Left lung (tissue), 10 donors: ENCODE data around the gene HOXB2. TPM values are rescaled to one million over a fixed set of nuclear protein-coding genes. Genes with fewer than 3 reads are reported as not detected.
A peak's percentile ranks its signal among the peaks of the same experiment; 100 is the strongest.

ENCODE experiments used
- ATAC-seq: fragments of 200-7000 bp; cut with Tn5 transposase; one replicate; pipeline ENCODE4 v1.9.1; 2020; ENCODE audit warnings: moderate library complexity
- DNase-seq, 4 donors: peaks; one replicate each; pipeline ENCODE4 v3.0.0-alpha.2; 2013 to 2020
- H3K27ac ChIP-seq, 2 donors: fragments of 200-600 bp; sonication (generic) in 1 of 2; one replicate each; pipeline versions ENCODE4 v1.5.0 to v1.8.0; 2020 to 2021
- H3K27me3 ChIP-seq, 2 donors: fragments of 200-600 bp; sonication (generic) in 1 of 2; one replicate each; pipeline versions ENCODE4 v1.5.0 to v1.8.0; 2020 to 2021
- H3K36me3 ChIP-seq, 2 donors: fragments of 200-600 bp; sonication (generic) in 1 of 2; one replicate each; pipeline versions ENCODE4 v1.5.0 to v1.8.0; 2020 to 2021
- H3K4me1 ChIP-seq, 2 donors: fragments of 200-600 bp; one replicate each; pipeline ENCODE4 v1.8.0; 2021
- H3K4me3 ChIP-seq, 2 donors: fragments of 200-600 bp; sonication (generic) in 1 of 2; one replicate each; pipeline versions ENCODE4 v1.5.0 to v1.8.0; 2020 to 2021; ENCODE audit warnings: mild to moderate bottlenecking in 1 of 2
- H3K9me3 ChIP-seq, 2 donors: fragments of 200-600 bp; sonication (generic) in 1 of 2; one replicate each; pipeline versions ENCODE4 v1.5.0 to v1.8.0; 2020 to 2021
- intact Hi-C, 2 donors: fragments of 100-400 bp; cut with DNase I; formaldehyde crosslinking; loops; one replicate each; pipeline versions ENCODE4 v1.11.2 to v1.14.2; 2022
- polyA plus RNA-seq, 6 donors: library from polyadenylated mRNA; unstranded; fragments of 120-200 nt; gene quantifications; one replicate each; pipeline ENCODE4 v1.2.1, GENCODE V29; 2013; ENCODE audit not compliant: insufficient read length in 6 of 6
- total RNA-seq, 2 donors: library from RNA; stranded (reverse); fragmentation: NEBNext Ultra II Directional; extraction: Animal tissue kit (Norgen Biotek cat#: 25700); gene quantifications; one replicate each; pipeline ENCODE4 v1.2.1, GENCODE V29; 2021
- TF ChIP-seq, protein P1 (sequence below), 2 donors: fragments of 200-600 bp; sonication (generic) in 1 of 2; IDR thresholded peaks; one replicate each; pipeline versions ENCODE4 v1.5.0 to v1.8.0; 2021; ENCODE audit warnings: antibody characterized with exemption in 2 of 2
- donor health status: DM: no; HTN: yes; CAD: no.
- donor health status: DM: no; HTN: no; CAD: no.

HOXB2 gene
- total and polyA plus RNA-seq, 8 donors: 9.7 to 33.6 (median 24.9) TPM

DNA sequence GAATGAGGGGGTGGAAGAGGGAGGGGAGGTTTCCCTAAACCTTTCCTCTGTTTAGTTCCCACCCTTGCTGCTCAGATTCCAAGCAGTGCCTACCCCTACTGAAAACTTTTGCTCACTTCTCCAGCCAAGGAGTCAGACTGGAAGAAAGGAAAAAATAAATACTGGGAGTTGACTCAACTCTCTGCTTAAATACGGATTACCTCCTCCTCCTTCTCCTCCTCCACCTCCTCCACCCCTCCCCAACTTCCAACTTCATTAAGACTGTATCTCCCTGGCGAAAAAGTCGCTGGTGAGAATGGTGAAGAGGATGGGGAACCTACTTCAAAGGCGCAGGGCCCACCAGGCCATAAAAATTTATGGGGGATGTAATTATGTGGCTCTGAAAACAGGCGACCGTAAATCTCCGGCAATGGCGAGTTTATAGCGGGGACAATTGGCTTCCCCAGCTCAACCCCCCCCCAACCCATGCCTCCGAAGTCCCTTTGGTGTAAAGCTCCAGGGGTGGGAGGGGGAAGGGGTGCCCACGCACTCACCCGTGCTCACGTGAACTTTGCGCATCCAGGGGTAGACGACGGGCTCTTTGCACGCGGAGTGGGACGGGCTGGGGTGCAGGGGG is 32.5 kb upstream of the HOXB2 start:
- H3K36me3 ChIP-seq: no peaks in the 10 kb centered on the region
- peaks cover 62 to 100% of the 10 kb centered on the region in 2 donors for H3K27me3 ChIP-seq
- TF ChIP-seq, protein P1, sequence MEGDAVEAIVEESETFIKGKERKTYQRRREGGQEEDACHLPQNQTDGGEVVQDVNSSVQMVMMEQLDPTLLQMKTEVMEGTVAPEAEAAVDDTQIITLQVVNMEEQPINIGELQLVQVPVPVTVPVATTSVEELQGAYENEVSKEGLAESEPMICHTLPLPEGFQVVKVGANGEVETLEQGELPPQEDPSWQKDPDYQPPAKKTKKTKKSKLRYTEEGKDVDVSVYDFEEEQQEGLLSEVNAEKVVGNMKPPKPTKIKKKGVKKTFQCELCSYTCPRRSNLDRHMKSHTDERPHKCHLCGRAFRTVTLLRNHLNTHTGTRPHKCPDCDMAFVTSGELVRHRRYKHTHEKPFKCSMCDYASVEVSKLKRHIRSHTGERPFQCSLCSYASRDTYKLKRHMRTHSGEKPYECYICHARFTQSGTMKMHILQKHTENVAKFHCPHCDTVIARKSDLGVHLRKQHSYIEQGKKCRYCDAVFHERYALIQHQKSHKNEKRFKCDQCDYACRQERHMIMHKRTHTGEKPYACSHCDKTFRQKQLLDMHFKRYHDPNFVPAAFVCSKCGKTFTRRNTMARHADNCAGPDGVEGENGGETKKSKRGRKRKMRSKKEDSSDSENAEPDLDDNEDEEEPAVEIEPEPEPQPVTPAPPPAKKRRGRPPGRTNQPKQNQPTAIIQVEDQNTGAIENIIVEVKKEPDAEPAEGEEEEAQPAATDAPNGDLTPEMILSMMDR (IDR thresholded peaks at IDR 0.05): no peak
- peaks cover 3 to 42% of the 10 kb centered on the region in 2 donors for H3K4me1 ChIP-seq
- DNase-seq (no peak), ATAC-seq (no peak)
- peak overlapping the region; percentile 29 to 46 for H3K4me3 ChIP-seq
- intact Hi-C loops: no loop called here
- no peaks in the 10 kb centered on the region for H3K9me3 ChIP-seq
- H3K27ac ChIP-seq: peak overlapping the region; percentile 72 to 95

DNA sequence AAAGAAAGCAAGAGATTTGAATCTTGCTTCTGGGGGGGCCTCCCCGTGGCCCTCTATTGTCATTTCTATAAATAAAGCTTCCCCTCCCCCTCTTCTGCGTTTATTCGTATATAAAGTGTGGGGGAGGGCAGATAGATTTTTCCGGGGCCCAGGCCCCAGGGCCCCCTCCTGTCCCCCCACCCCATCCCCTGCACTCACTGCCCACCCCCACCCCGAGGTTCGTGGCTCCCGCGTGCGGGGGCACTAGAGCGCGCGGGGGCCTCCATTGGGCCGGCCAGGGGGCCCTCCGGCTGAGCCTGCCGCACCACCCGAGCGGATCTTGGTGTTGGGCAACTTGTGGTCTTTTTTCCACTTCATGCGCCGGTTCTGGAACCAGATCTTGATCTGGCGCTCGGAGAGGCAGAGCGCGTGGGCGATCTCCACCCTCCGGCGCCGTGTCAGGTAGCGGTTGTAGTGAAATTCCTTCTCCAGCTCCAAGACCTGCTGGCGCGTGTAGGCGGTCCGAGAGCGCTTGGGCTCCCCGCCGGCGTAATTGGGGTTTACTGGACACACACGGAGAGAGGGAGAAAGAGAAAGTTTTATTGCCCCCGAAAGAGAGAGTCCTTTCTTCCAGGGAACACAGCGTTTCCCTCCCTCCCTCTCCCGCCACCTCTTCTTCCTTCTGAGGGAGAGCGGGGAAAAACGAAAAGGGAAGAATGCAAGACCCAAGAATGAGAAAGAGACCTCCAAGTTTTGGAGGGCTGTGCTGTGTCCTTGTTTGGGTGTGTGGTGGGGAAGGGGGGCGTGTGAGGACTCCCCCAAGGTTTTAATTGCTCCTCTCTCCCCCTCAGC is 31.8 kb upstream of the HOXB2 start:
- DNase-seq: no peak
- intact Hi-C loops: no loop called here
- Histone ChIP-seq H3K36me3 (no peaks in the 10 kb centered on the region), H3K4me3 (peak overlapping the region; percentile 29 to 46), H3K27me3 (peaks cover 55 to 100% of the 10 kb centered on the region in 2 donors), H3K9me3 (no peaks in the 10 kb centered on the region), H3K27ac (peak overlapping the region; percentile 72 to 95), H3K4me1 (peaks cover 3 to 34% of the 10 kb centered on the region in 2 donors)
- no peak for ATAC-seq
- TF ChIP-seq, protein P1 (IDR thresholded peaks at IDR 0.05): no peak

DNA sequence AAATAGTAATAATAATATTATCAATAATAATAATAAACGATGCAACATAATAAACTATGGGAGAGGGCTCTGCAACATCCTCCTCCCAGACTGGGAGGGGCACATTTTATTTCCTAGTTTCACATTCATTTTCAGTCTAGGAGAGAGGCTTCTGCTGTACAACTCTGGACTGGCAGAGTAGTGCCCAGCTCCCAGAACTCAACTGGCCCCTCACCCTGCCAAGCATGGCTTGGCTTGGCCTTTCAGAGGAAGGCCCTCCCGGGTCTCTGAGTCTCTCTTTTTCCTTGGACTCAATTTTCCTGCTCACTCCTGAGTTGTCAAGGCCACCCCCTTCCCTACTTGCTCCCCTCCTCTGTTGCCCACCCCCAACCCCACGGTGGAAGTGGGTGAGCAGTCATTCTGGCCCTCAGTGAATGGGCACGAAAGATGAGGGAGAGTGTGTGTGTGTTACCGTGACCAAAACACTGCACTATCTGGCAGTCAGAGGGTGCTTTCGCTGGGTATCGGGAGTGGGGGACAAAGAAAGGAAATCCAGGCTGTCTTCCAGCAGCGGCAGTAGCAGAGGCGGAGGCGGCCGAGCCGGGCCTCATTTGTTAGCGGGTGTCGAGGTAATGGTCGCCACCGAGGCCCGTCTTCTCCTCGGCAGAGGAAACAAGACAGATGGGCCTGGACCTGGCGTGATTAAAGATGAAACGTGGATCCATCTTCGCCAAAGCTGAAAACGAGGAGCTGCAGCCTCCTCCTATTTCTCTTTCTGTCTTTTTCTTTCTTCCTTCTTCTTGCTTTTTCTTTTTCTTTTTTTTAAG is 31.0 kb upstream of the HOXB2 start:
- peaks cover 47 to 100% of the 10 kb centered on the region in 2 donors for H3K27me3 ChIP-seq
- peak overlapping the region; percentile 72 to 95 for H3K27ac ChIP-seq
- no peak for ATAC-seq
- H3K4me1 ChIP-seq: peaks cover 3 to 31% of the 10 kb centered on the region in 2 donors
- intact Hi-C loops: no loop called here
- H3K36me3 ChIP-seq: no peaks in the 10 kb centered on the region
- DNase-seq: no peak
- TF ChIP-seq, protein P1 (IDR thresholded peaks at IDR 0.05): no peak
- peak overlapping the region in 1 of 2 donors; percentile 46 for H3K4me3 ChIP-seq
- no peaks in the 10 kb centered on the region for H3K9me3 ChIP-seq

DNA sequence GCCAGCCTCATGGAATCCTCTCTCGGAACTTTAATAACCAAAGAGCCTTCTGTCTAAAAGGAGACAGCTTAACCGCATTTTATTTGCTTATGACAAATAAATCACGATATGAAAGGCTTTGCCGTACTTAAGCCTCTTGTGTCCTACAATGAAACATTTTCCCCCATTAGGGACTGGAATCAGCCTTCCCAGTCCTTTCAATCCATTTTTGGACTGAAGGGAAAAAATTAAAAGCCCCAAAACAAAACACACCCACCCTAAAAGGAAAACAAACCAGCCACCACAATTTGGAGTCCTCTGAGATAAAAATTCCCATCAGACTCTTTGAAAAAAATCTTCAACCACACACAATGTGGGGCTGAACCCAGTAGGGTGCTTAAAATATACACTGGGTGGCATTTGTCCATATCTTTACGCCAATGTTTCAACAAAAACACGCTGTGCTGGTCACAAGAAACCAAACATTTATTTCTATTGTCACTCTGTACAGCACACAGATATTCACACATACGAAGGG is 30.2 kb upstream of the HOXB2 start:
- Histone ChIP-seq H3K27me3 (peaks cover 47 to 100% of the 10 kb centered on the region in 2 donors), H3K27ac (peak overlapping the region; percentile 72 to 95), H3K36me3 (no peaks in the 10 kb centered on the region), H3K9me3 (no peaks in the 10 kb centered on the region), H3K4me3 (no peak overlapping the region), H3K4me1 (peaks cover 3 to 31% of the 10 kb centered on the region in 2 donors)
- no peak for DNase-seq
- no peak for ATAC-seq
- TF ChIP-seq, protein P1 (IDR thresholded peaks at IDR 0.05): no peak
- intact Hi-C loops: no loop called here
